KOPT-K1 (cell line): ENCODE results near the gene C1orf232.

Experiments
- H3K27ac ChIP-seq: fragments of 200-600 bp; sonication (generic); 2 replicates; pipeline ENCODE4 v1.5.1; 2016; ENCODE audit warnings: antibody characterized with exemption, mild to moderate bottlenecking, low read depth, low read length; ENCODE audit not compliant: poor library complexity, severe bottlenecking
- H3K36me3 ChIP-seq: fragments of 200-600 bp; sonication (generic); 2 replicates; pipeline ENCODE4 v1.5.1; 2017; ENCODE audit warnings: antibody characterized with exemption, mild to moderate bottlenecking, low read length, moderate library complexity; ENCODE audit not compliant: insufficient read depth
- H3K9me3 ChIP-seq: fragments of 200-600 bp; sonication (generic); 2 replicates; pipeline ENCODE4 v1.5.1; 2017; ENCODE audit warnings: antibody characterized with exemption, low read length, mild to moderate bottlenecking; ENCODE audit not compliant: insufficient read depth, poor library complexity, severe bottlenecking

Gene C1orf232

GRCh38 chr1:26188477-26188876 lies 19.7 kb upstream of the C1orf232 start:
- Histone ChIP-seq H3K27ac (no peak overlapping the region), H3K36me3 (no peaks in the 10 kb centered on the region), H3K9me3 (no peaks in the 10 kb centered on the region)

- Histone ChIP-seq H3K27ac (no peak overlapping the region), H3K9me3 (no peaks in the 10 kb centered on the region), H3K36me3 (no peaks in the 10 kb centered on the region)
These were observed 19.1 kb upstream of the C1orf232 start for GRCh38 chr1:26187882-26188281.

GRCh38 chr1:26184883-26185282 lies 16.1 kb upstream of the C1orf232 start:
- no peaks in the 10 kb centered on the region for H3K36me3 ChIP-seq
- H3K9me3 ChIP-seq: no peaks in the 10 kb centered on the region
- no peak overlapping the region for H3K27ac ChIP-seq

- Histone ChIP-seq H3K36me3 (no peaks in the 10 kb centered on the region), H3K27ac (no peak overlapping the region), H3K9me3 (no peaks in the 10 kb centered on the region)
These were observed 15.3 kb upstream of the C1orf232 start for GRCh38 chr1:26184086-26184485.

- no peak overlapping the region for H3K27ac ChIP-seq
- no peaks in the 10 kb centered on the region for H3K9me3 ChIP-seq
- no peaks in the 10 kb centered on the region for H3K36me3 ChIP-seq
These were observed 13.6 kb upstream of the C1orf232 start for GRCh38 chr1:26182383-26182696.

GRCh38 chr1:26181586-26182382 lies 13.0 kb upstream of the C1orf232 start:
- Histone ChIP-seq H3K27ac (no peak overlapping the region), H3K36me3 (no peaks in the 10 kb centered on the region), H3K9me3 (no peaks in the 10 kb centered on the region)

- Histone ChIP-seq H3K36me3 (no peaks in the 10 kb centered on the region), H3K9me3 (no peaks in the 10 kb centered on the region), H3K27ac (no peak overlapping the region)
These were observed 11.3 kb upstream of the C1orf232 start for GRCh38 chr1:26180010-26180506.

GRCh38 chr1:26177182-26177684 lies 8.5 kb upstream of the C1orf232 start, which contains the start of gene CNKSR1:
TSS of gene CNKSR1 (plus strand) at chr1:26177491. CDS start at chr1:26177548, 57 bp downstream.
- H3K36me3 ChIP-seq: no peaks in the 10 kb centered on the region
- H3K27ac ChIP-seq: no peak within 1 kb of the TSS
- H3K9me3 ChIP-seq: no peaks in the 10 kb centered on the region

- H3K36me3 ChIP-seq: no peaks in the 10 kb centered on the region; the same call in 1 of the 2 replicates
- no peaks in the 10 kb centered on the region for H3K9me3 ChIP-seq
- H3K27ac ChIP-seq: no peak overlapping the region
These were observed 6.6 kb upstream of the C1orf232 start for GRCh38 chr1:26175346-26175745.

GRCh38 chr1:26171084-26172072 lies 2.6 kb upstream of the C1orf232 start, which contains the start of gene ZNF593OS:
TSS of gene ZNF593OS (minus strand) at chr1:26171832. CDS start at chr1:26171661, 171 bp downstream.
- Histone ChIP-seq H3K9me3 (no peaks in the 10 kb centered on the region), H3K36me3 (no peaks in the 10 kb centered on the region; the same call in 1 of the 2 replicates), H3K27ac (no peak within 1 kb of the TSS)

GRCh38 chr1:26170472-26170821 lies 1.7 kb upstream of the C1orf232 start:
- Histone ChIP-seq H3K27ac (peak overlapping the region; percentile 56), H3K36me3 (no peaks in the 10 kb centered on the region; the same call in 1 of the 2 replicates), H3K9me3 (no peaks in the 10 kb centered on the region)

- H3K27ac ChIP-seq: peak within 1 kb of the TSS; percentile 56
- H3K9me3 ChIP-seq: no peaks in the 10 kb centered on the region
- H3K36me3 ChIP-seq: no peaks in the 10 kb centered on the region; the same call in 1 of the 2 replicates
These were observed 1.1 kb upstream of the C1orf232 start, which contains the start of gene ZNF593 for GRCh38 chr1:26169669-26170471. TSS of gene ZNF593 (plus strand) at chr1:26169908. CDS start at chr1:26169984, 76 bp downstream.

GRCh38 chr1:26169198-26169554 lies 413 bp upstream of the C1orf232 start:
- no peak overlapping the region for H3K27ac ChIP-seq
- H3K9me3 ChIP-seq: no peaks in the 10 kb centered on the region
- no peaks in the 10 kb centered on the region; the same call in 1 of the 2 replicates for H3K36me3 ChIP-seq

- H3K36me3 ChIP-seq: no peaks in the 10 kb centered on the region; the same call in 1 of the 2 replicates
- no peak overlapping the region for H3K27ac ChIP-seq
- no peaks in the 10 kb centered on the region for H3K9me3 ChIP-seq
These were observed 2.0 kb downstream of the C1orf232 start for GRCh38 chr1:26166719-26167281.
